Nephron progenitor cell (in vitro differentiated cells): Measurements from ENCODE around the gene SMAGP.

Experiments
- DNase-seq: peaks from one replicate; pipeline ENCODE4 v3.0.0; 2021
- H3K27ac Mint-ChIP-seq: 2 replicates; pipeline ENCODE4 v1.8.0; 2021; ENCODE audit warnings: mild to moderate bottlenecking, moderate library complexity, mixed read lengths
- H3K27me3 Mint-ChIP-seq: 2 replicates; pipeline ENCODE4 v1.8.0; 2021; ENCODE audit warnings: mild to moderate bottlenecking, low read depth, mixed read lengths; ENCODE audit not compliant: poor library complexity
- H3K36me3 Mint-ChIP-seq: 2 replicates; pipeline ENCODE4 v1.8.0; 2021; ENCODE audit warnings: low read depth, mixed read lengths
- H3K4me1 Mint-ChIP-seq: 2 replicates; pipeline ENCODE4 v1.8.0; 2021; ENCODE audit warnings: mixed read lengths
- H3K4me3 Mint-ChIP-seq: 2 replicates; pipeline ENCODE4 v1.8.0; 2021; ENCODE audit warnings: mild to moderate bottlenecking, moderate library complexity, mixed read lengths
- H3K9me3 Mint-ChIP-seq: 2 replicates; pipeline ENCODE4 v1.8.0; 2021; ENCODE audit warnings: mild to moderate bottlenecking, moderate library complexity, mixed read lengths
- TF ChIP-seq, protein P1 (sequence below): fragments of 200-600 bp; sonication (generic); IDR thresholded peaks from 2 replicates; pipeline ENCODE4 v1.5.0; 2021; ENCODE audit warnings: antibody characterized with exemption

The SMAGP gene

DNA sequence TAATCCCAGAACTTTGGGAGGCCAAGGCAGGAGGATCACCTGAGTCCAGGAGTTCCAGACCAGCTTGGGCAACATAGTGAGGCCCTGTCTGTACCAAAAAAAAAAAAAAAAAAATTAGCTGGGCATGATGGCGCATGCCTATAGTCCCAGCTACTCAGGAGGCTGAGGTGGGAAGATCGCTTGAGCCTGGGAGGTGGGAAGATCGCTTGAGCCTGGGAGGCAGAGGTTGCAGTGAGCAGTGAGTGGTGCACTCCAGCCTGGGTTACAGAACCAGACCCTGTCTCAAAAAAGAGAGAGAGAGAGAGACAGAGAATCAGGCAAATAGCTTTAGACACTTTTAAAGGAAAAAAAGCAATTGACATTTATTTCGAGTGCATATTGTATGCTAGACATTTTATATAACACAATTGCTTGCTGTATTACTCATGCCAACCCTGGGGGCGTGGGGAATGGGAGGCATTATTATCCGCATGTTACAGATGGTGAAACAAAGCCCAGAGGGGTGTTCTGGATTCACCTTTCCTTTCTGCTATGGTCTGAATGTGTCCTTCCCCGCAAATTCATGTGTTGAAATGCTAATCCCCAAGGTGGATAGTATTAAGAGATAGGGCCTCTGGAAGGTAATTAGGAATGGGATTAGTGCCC, 62.1 kb downstream of the SMAGP start:
- Mint-ChIP-seq H3K27me3 (peaks cover 13% of the 10 kb centered on the region), H3K4me3 (no peak overlapping the region), H3K27ac (no peak overlapping the region), H3K9me3 (no peaks in the 10 kb centered on the region), H3K4me1 (peaks cover 5% of the 10 kb centered on the region), H3K36me3 (no peaks in the 10 kb centered on the region)
- TF ChIP-seq, protein P1, sequence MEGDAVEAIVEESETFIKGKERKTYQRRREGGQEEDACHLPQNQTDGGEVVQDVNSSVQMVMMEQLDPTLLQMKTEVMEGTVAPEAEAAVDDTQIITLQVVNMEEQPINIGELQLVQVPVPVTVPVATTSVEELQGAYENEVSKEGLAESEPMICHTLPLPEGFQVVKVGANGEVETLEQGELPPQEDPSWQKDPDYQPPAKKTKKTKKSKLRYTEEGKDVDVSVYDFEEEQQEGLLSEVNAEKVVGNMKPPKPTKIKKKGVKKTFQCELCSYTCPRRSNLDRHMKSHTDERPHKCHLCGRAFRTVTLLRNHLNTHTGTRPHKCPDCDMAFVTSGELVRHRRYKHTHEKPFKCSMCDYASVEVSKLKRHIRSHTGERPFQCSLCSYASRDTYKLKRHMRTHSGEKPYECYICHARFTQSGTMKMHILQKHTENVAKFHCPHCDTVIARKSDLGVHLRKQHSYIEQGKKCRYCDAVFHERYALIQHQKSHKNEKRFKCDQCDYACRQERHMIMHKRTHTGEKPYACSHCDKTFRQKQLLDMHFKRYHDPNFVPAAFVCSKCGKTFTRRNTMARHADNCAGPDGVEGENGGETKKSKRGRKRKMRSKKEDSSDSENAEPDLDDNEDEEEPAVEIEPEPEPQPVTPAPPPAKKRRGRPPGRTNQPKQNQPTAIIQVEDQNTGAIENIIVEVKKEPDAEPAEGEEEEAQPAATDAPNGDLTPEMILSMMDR = no peak
- DNase-seq = no peak

- Mint-ChIP-seq H3K27me3 (peaks cover 13% of the 10 kb centered on the region), H3K4me1 (peaks cover 5% of the 10 kb centered on the region), H3K9me3 (no peaks in the 10 kb centered on the region), H3K4me3 (no peak overlapping the region), H3K27ac (peak overlapping the region; percentile 70), H3K36me3 (no peaks in the 10 kb centered on the region)
- TF ChIP-seq, protein P1 = no peak
- DNase-seq = no peak
Measured at GRCh38 chr12:51205350-51205749, 64.9 kb downstream of the SMAGP start.

- no peak overlapping the region for H3K27ac Mint-ChIP-seq
- TF ChIP-seq, protein P1 = no peak
Measured at GRCh38 chr12:51202718-51203117, 67.5 kb downstream of the SMAGP start.

GRCh38 chr12:51200806-51201205, 69.4 kb downstream of the SMAGP start:
- H3K36me3 Mint-ChIP-seq = no peaks in the 10 kb centered on the region

More at GRCh38 chr12:51202718-51203117, 67.5 kb downstream of the SMAGP start:
- H3K4me1 Mint-ChIP-seq = peaks cover 15% of the 10 kb centered on the region
- DNase-seq = no peak
- H3K4me3 Mint-ChIP-seq = no peak overlapping the region
- H3K27me3 Mint-ChIP-seq = peaks cover 6% of the 10 kb centered on the region
- no peaks in the 10 kb centered on the region for H3K9me3 Mint-ChIP-seq
- H3K36me3 Mint-ChIP-seq = no peaks in the 10 kb centered on the region

DNA sequence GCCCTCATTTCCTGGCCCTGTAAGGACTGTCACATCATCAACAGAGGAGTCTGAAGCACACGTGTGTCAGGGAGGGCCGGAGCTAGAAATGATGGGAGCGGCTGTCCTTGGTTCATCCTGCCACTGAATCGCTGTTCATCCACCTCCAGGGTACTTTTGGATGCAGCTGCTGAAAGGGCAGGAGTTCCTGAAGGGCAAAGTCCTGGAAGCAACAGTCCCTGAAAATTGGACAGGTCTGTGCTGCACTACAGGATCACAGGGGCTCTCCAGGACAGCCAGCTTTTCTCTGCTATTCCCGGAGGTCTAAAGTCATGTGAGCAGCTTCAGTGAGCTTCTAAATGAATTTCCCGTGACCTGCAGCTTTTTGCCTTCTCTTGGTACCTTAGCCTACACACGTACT, 70.1 kb downstream of the SMAGP start:
- no peak overlapping the region for H3K27ac Mint-ChIP-seq
- peaks cover 12% of the 10 kb centered on the region for H3K4me1 Mint-ChIP-seq
- TF ChIP-seq, protein P1 = no peak
- no peak for DNase-seq
- H3K9me3 Mint-ChIP-seq = no peaks in the 10 kb centered on the region
- H3K4me3 Mint-ChIP-seq = no peak overlapping the region
- peaks cover 5% of the 10 kb centered on the region for H3K27me3 Mint-ChIP-seq
- H3K36me3 Mint-ChIP-seq = no peaks in the 10 kb centered on the region

More at GRCh38 chr12:51200806-51201205, 69.4 kb downstream of the SMAGP start:
- TF ChIP-seq, protein P1 = no peak
- H3K4me1 Mint-ChIP-seq = peaks cover 16% of the 10 kb centered on the region
- DNase-seq = no peak
- H3K27ac Mint-ChIP-seq = no peak overlapping the region
- H3K9me3 Mint-ChIP-seq = no peaks in the 10 kb centered on the region
- no peak overlapping the region for H3K4me3 Mint-ChIP-seq
- H3K27me3 Mint-ChIP-seq = peaks cover 5% of the 10 kb centered on the region

GRCh38 chr12:51199366-51199945, 70.8 kb downstream of the SMAGP start:
- TF ChIP-seq, protein P1 = no peak
- H3K4me3 Mint-ChIP-seq = no peak overlapping the region
- H3K9me3 Mint-ChIP-seq = no peaks in the 10 kb centered on the region
- H3K27ac Mint-ChIP-seq = no peak overlapping the region
- H3K27me3 Mint-ChIP-seq = peaks cover 5% of the 10 kb centered on the region
- H3K36me3 Mint-ChIP-seq = no peaks in the 10 kb centered on the region
- DNase-seq = no peak
- H3K4me1 Mint-ChIP-seq = peaks cover 11% of the 10 kb centered on the region
